Measurements from ENCODE around the gene MOB3A. TPM values are rescaled to one million over a fixed set of nuclear protein-coding genes. Genes with fewer than 3 reads are reported as not detected.

MOB3A gene
- total RNA-seq, 1 donor, result 36.7 TPM

DNA sequence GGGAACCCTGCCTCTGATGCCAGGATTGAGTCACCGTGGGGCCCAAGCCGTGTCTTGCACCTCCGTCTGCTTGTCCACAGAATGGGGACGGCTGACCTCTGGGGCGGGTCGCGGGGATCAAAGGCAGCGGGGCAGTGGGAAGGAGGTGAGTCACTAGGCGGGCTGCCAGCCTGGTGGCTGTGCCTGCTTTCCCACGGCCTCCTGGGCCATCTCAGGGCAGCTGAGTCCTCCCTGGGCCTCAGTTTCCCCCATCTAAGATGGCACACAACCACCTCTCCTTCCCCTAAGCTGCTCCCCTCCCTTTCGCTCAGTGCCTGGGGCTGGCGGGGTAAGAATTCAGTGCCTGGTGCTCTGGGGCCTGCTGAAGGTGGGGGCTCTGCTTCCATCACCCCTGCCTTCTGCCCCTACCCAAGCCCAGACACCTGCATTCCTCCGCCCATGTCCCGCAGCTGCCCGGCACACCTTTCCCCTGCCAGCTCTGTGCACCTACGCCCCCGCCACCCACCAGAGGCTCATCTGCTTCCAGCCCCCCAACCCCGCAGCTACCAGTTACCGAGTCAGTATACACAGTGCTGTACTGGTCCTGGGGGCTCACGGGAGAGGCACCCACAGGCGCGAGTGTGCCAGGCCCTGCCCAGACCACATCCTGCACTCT lies 48.5 kb downstream of the MOB3A start:
- H3K4me3 ChIP-seq (ENCODE audit: low read depth, low read length), result peak overlapping the region; percentile 30
- TF ChIP-seq, protein P1, sequence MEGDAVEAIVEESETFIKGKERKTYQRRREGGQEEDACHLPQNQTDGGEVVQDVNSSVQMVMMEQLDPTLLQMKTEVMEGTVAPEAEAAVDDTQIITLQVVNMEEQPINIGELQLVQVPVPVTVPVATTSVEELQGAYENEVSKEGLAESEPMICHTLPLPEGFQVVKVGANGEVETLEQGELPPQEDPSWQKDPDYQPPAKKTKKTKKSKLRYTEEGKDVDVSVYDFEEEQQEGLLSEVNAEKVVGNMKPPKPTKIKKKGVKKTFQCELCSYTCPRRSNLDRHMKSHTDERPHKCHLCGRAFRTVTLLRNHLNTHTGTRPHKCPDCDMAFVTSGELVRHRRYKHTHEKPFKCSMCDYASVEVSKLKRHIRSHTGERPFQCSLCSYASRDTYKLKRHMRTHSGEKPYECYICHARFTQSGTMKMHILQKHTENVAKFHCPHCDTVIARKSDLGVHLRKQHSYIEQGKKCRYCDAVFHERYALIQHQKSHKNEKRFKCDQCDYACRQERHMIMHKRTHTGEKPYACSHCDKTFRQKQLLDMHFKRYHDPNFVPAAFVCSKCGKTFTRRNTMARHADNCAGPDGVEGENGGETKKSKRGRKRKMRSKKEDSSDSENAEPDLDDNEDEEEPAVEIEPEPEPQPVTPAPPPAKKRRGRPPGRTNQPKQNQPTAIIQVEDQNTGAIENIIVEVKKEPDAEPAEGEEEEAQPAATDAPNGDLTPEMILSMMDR (IDR thresholded peaks at IDR 0.05; ENCODE audit: insufficient read depth, low read depth, low read length), result no peak
- DNase-seq (ENCODE audit: low read depth), result peak; percentile 67

DNA sequence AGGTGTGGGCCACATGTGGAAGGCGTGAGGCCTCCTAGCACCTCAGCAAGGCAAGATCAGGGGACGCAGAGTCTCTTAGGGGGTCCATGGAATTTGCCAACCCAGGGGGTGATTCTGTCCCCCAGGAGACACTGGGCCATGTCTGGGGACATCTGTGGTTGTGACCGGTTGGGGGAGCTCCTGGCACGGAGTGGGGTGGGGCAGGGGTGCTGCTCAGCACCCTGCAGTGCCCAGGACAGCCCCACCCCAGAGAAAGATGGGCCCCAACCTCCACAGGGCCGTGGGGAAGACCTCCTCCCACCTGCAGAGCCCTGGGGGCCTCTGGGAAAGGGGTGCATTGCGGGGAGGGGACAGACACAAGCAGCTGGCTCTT lies 49.1 kb downstream of the MOB3A start:
- TF ChIP-seq, protein P1 (IDR thresholded peaks at IDR 0.05; ENCODE audit: insufficient read depth, low read depth, low read length), result no peak
- H3K4me3 ChIP-seq (ENCODE audit: low read depth, low read length), result no peak overlapping the region
- no peak for DNase-seq (ENCODE audit: low read depth)

DNA sequence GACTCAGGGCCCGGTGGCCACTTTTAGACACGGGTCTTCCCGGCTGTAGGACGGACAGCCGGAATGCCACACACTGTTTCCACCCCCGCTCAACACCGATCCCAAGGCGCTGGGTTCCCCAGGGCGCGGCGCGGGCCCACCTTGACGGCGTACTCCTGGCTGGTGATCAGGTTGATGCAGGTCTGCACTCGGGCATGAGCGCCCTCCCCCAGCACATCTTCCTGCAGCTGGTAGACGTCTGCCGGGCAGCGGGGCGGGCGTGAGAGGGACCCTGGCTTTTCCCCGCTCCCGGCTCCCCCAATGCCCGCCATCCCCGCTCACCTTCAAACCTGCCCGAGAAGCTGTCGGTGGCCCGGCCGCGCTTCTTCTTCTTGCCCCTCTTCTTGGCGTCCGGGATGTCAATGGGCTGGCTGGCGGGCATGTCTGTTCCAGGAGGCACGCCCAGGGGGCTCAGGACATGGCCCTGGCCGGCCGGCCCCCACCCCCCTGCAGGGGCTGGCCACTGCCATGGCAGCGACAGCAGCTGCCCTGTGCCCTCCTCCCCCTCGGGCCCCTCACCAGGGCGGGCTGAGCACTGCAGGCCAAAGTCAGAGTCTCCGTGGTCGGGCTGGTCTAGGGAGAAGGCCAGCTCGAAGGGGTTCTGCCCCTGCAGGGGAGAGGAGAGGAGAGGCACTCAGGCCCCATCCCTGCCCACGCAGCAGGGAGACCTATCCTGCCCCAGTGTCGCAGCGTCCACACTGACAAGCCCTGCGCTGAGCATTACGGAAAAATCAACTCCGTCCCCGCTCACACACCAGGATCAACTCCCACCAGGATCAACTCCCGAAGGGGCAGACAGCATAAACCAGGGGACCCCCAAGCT lies 49.8 kb downstream of the MOB3A start:
- no peak for DNase-seq (ENCODE audit: low read depth)
- H3K4me3 ChIP-seq (ENCODE audit: low read depth, low read length), result no peak overlapping the region
- TF ChIP-seq, protein P1 (IDR thresholded peaks at IDR 0.05; ENCODE audit: insufficient read depth, low read depth, low read length), result no peak

DNA sequence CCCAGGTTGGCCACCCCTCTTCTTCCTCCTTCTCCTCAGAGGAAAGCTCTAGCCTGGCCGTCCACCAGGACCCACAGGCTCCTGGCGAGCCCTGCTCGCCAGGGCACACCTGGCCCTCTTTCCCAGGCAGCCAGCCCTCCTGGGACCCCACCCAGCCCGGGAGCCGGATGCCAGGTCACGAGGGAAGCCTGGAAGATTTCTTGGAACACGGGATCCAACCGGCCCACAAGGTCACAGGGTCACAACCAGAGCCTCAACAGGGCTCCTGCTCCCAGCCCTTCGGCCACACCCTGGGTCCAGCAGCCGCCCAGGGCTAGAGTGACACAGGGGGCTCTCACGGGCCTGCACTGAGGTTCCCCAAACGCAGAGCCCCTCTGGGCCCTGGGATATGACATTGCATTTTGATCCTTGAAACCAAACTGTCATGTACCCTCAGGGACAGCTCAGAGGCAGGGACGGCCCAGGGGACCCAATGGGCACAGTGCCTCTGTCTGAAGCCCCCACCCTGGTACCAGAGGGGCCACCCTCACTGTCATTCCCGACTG lies 50.6 kb downstream of the MOB3A start:
- no peak for DNase-seq (ENCODE audit: low read depth)

DNA sequence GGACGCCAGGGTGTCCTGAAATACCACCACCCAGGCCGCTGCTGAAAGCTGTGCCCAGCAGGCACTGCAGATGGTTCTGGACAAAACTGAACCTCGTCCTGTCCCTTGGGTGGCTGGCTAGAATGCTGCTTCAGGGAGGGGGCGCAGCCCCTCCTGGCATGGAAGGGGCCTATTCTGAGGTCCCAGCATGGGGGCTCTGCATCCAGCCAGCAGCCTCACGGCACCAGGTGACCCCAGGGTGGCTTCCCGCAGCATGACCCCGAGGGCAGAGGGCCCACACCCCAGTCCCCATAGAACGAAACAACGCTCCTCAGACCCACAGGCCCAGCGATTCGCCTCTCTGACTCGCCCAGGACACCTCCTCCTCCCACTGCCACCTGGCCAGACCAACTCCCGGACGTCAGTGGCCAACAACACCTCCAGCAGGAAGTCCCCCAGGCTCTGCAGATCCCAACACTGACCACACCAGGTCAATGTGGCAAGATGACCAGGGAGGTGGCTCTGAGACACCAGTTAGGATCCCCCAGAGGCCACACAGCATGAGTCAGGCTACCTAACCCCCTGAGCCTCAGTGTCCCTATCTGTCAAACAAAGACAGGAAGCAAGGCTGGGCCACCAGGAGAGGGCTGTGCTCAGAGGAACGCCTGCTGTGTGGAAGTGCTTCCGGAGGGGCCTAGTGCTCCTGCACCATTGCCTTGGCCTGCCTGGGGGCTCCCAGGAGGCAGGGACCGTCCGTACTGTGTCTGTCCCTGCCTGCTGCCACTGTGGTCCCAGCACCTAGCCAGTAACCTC lies 51.2 kb downstream of the MOB3A start:
- TF ChIP-seq, protein P1 (IDR thresholded peaks at IDR 0.05; ENCODE audit: insufficient read depth, low read depth, low read length), result no peak
- no peak overlapping the region for H3K4me3 ChIP-seq (ENCODE audit: low read depth, low read length)
- no peak for DNase-seq (ENCODE audit: low read depth)

More for the DNA sequence above, 50.6 kb downstream of the MOB3A start:
- TF ChIP-seq, protein P1 (IDR thresholded peaks at IDR 0.05; ENCODE audit: insufficient read depth, low read depth, low read length), result no peak
- no peak overlapping the region for H3K4me3 ChIP-seq (ENCODE audit: low read depth, low read length)

DNA sequence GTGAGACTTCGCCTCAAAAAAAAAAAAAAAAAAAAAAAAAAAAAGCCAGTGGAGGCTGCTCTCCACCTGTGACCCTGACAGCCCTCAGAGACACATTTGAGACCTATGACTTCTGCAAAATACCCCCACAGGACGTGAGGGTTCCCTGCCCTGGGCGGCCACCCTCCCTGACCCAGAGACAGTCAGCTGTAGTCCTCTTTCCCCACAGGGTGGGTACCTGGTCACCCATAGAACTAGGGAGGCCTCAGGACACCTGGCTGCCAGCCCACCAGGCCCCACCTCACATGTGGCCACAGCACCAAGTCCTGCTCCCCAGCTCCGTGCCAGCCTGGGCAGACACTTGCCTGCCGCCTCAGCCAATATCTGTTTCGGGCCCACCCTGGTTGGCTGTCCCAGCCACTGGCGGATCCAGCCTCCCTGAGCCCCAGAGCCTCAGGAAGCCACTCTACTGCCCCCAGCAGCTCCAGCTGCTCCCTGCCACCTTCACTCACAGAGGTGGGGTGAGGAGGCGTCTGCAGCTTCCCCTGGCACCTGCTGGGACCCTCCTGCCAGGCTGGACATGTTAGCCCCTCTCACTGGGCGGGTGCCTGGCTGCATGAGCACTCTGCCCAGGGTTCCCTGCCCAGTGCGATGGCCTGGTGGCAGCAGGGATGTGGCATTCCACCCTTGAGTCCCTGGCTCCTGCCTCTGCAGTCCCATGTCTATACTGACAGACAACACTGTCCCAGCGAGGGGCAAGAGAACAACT lies 52.0 kb downstream of the MOB3A start:
- H3K4me3 ChIP-seq (ENCODE audit: low read depth, low read length), result no peak overlapping the region
- TF ChIP-seq, protein P1 (IDR thresholded peaks at IDR 0.05; ENCODE audit: insufficient read depth, low read depth, low read length), result no peak
- no peak for DNase-seq (ENCODE audit: low read depth)

Data from fibroblast of villous mesenchyme (primary cell).